ENCODE measurements around the gene TRIM2. TPM values are rescaled to one million over a fixed set of nuclear protein-coding genes. Genes with fewer than 3 reads are reported as not detected.

TRIM2 gene
- total and polyA plus RNA-seq, 10 of the 15 experiments (the other 5 are each of a cell fraction or from before 2014, with no cell fraction given), result 0.06 to 0.19 (median 0.15) TPM; not detected in 3

- ChIA-PET POLR2A (no interaction called here), SMC1A (ENCODE audit: uncharacterized antibody, unreplicated experiment) (interaction anchor here (2.5 kb wide), 1 partner anchor 64 kb away, joined by 5 read pairs; no protein-coding TSS in a partner anchor), CTCF (interaction anchor here (1.2 kb wide), 1 partner anchor 443 kb away, joined by 4 read pairs; no protein-coding TSS in a partner anchor), RAD21 (ENCODE audit: unreplicated experiment) (no interaction called here)
- TF ChIP-seq POLR2AphosphoS2 (IDR thresholded peaks at IDR 0.05; ENCODE audit: low read depth, low read length), result no peak
- TF ChIP-seq NBN (IDR thresholded peaks at IDR 0.05), result no peak
- no peak for TF ChIP-seq ZBTB11 (CRISPR knock-in tag; IDR thresholded peaks at IDR 0.05)
- no peak for TF ChIP-seq ZSCAN29 (IDR thresholded peaks at IDR 0.05)
- TF ChIP-seq ESRRA (IDR thresholded peaks at IDR 0.05; ENCODE audit: low read length), result no peak
- TF ChIP-seq KAT2A (conservative IDR thresholded peaks at IDR 0.05; ENCODE audit: control insufficient read depth, low read depth, low read length), result no peak
- no peak for TF ChIP-seq GATAD2B (conservative IDR thresholded peaks at IDR 0.05; ENCODE audit: low read depth)
- no peak for TF ChIP-seq SMC3 (IDR thresholded peaks at IDR 0.05; ENCODE audit: borderline replicate concordance, low read length)
- no peak for TF ChIP-seq HDGF (IDR thresholded peaks at IDR 0.05)
- TF ChIP-seq TCF7 (IDR thresholded peaks at IDR 0.05; ENCODE audit: borderline replicate concordance), result no peak
- TF ChIP-seq SMARCA5 (IDR thresholded peaks at IDR 0.05), result no peak
- TF ChIP-seq BCL11A (IDR thresholded peaks at IDR 0.05; ENCODE audit: low read depth, low read length), result no peak
- no peak for TF ChIP-seq CBFB (IDR thresholded peaks at IDR 0.05; ENCODE audit: low read depth)
- TF ChIP-seq CREB1 (IDR thresholded peaks at IDR 0.05; ENCODE audit: low read depth), result no peak
- no peak for TF ChIP-seq STAT3 (IDR thresholded peaks at IDR 0.05; ENCODE audit: low read depth, low read length)
- no peak for TF ChIP-seq EP300 (IDR thresholded peaks at IDR 0.05; ENCODE audit: borderline replicate concordance in 1 of 2, control insufficient read depth in 1 of 2, low read depth in 2 of 2, low read length in 2 of 2)
- no peak for TF ChIP-seq MYB (IDR thresholded peaks at IDR 0.05; ENCODE audit: borderline replicate concordance, low read depth, low read length)
- no peak for TF ChIP-seq RUNX3 (IDR thresholded peaks at IDR 0.05; ENCODE audit: low read length)
- no peak for TF ChIP-seq ZNF384 (IDR thresholded peaks at IDR 0.05; ENCODE audit: borderline replicate concordance, low read depth, low read length)
- DNase-seq (ENCODE audit: low read depth, low spot score), result no peak
- Histone ChIP-seq H4K20me1 (ENCODE audit: control insufficient read depth, insufficient read depth) (no peaks in the 10 kb centered on the region), H3K9me3 (replicated peaks; ENCODE audit: control insufficient read depth, insufficient read depth, low read length) (no peaks in the 10 kb centered on the region), H3K27me3 (replicated peaks in 1 of 2; ENCODE audit: control insufficient read depth in 2 of 2, insufficient read depth in 2 of 2, low read length in 1 of 2) (no peaks in the 10 kb centered on the region; a peak in 1 of 4 replicates), H2AFZ (ENCODE audit: control insufficient read depth, low read depth, low read length) (no peak overlapping the region), H3K4me3 (no peak overlapping the region), H3K4me2 (ENCODE audit: control insufficient read depth, insufficient read depth) (no peak overlapping the region), H3K4me1 (ENCODE audit: control insufficient read depth, insufficient read depth, low read length) (0 out of 2 replicates have a peak, but pooled peaks cover 2% of the 10 kb centered on the region), H3K79me2 (ENCODE audit: control insufficient read depth, insufficient read depth, low read length) (no peaks in the 10 kb centered on the region), H3K9ac (ENCODE audit: control insufficient read depth, insufficient read depth, low read length) (no peak overlapping the region), H3K27ac (ENCODE audit: control insufficient read depth, insufficient read depth) (no peak overlapping the region), H3K36me3 (ENCODE audit: control insufficient read depth in 2 of 2, insufficient read depth in 2 of 2, low read length in 1 of 2) (no peaks in the 10 kb centered on the region)
- no peak for FAIRE-seq
- intact Hi-C loops (cut with micrococcal nuclease; ENCODE audit: unreplicated experiment), result no loop called here
- in situ Hi-C loops (cut with MboI), result no loop called here
- BruUV-seq (replicated peaks), result no TSS peak
- ATAC-seq, result no peak
- 68% methylated on average over 8 of the region's 8 CpGs for WGBS (ENCODE audit: insufficient coverage, insufficient replicate concordance, low lambda C conversion rate, missing lambda C conversion rate)
Measured at GRCh38 chr4:153207027-153207426, 2.8 kb downstream of the TRIM2 start.
